T-cell (primary cell): ENCODE data around the gene HEPHL1. TPM values are rescaled to one million over a fixed set of nuclear protein-coding genes. Genes with fewer than 3 reads are reported as not detected.

Experiments used
- ATAC-seq, 4 experiments: fragments of 200-7000 bp in 3 of 4; fragments of 150-1000 bp in 1 of 4; cut with Tn5 transposase; replicated peaks in 1 of 4; 1 replicate in 3 of 4; 2 replicates in 1 of 4; pipeline ENCODE4 v1.10.0; 2021; ENCODE audit warnings: moderate library complexity in 3 of 4, mild to moderate bottlenecking in 2 of 4, moderate number of reproducible peaks in 1 of 4
- CTCF ChIA-PET, 2 donors: fragments of 300-600 bp; sonication (Branson Sonifier 250); formaldehyde crosslinking; loops; one replicate each; lab custom pipeline; 2022; ENCODE audit warnings: antibody characterized with exemption in 2 of 2; lab: Charles Lee
- POLR2A ChIA-PET, 2 donors: fragments of 300-600 bp; sonication (Branson Sonifier 250); formaldehyde crosslinking; loops; one replicate each; lab custom pipeline; 2022; ENCODE audit warnings: antibody characterized with exemption in 2 of 2; lab: Charles Lee
- DNase-seq, 35 experiments: peaks; one replicate each; pipeline versions ENCODE4 v3.0.0 to v3.0.0-alpha.2; 2013 to 2023
- H3K27ac ChIP-seq: one replicate; pipeline ENCODE4 v1.5.1; 2013; ENCODE audit warnings: low read length
- H3K27me3 ChIP-seq, 2 experiments: replicated peaks in 1 of 2; 1 replicate in 1 of 2; 2 replicates in 1 of 2; pipeline versions ENCODE4 v1.6.1 to v1.7.0; 2013; ENCODE audit warnings: low read length in 1 of 2, mixed read lengths in 1 of 2; ENCODE audit not compliant: control insufficient read depth in 2 of 2, insufficient read depth in 2 of 2; ENCODE audit errors: extremely low read depth in 1 of 2
- H3K36me3 ChIP-seq, 2 donors: 1 replicate in 1 of 2; 2 replicates in 1 of 2; pipeline versions ENCODE4 v1.6.1 to v1.7.0; 2013; ENCODE audit warnings: low read length in 1 of 2; ENCODE audit not compliant: control insufficient read depth in 2 of 2, insufficient read depth in 1 of 2; ENCODE audit errors: extremely low read depth in 1 of 2
- H3K4me1 ChIP-seq, 2 experiments: 1 replicate in 1 of 2; 2 replicates in 1 of 2; pipeline versions ENCODE4 v1.6.1 to v1.7.0; 2013; ENCODE audit warnings: low read length in 2 of 2, mixed read lengths in 1 of 2; ENCODE audit not compliant: insufficient read depth in 2 of 2, control insufficient read depth in 1 of 2; ENCODE audit errors: extremely low read depth in 1 of 2
- H3K4me3 ChIP-seq, 2 donors: 1 replicate in 1 of 2; 2 replicates in 1 of 2; pipeline versions ENCODE4 v1.5.1 to v1.7.0; 2013; ENCODE audit warnings: mild to moderate bottlenecking in 2 of 2, low read length in 1 of 2, moderate library complexity in 1 of 2; ENCODE audit not compliant: control insufficient read depth in 1 of 2; ENCODE audit errors: extremely low read depth in 1 of 2
- H3K9me3 ChIP-seq: 2 replicates; pipeline ENCODE4 v1.7.0; 2013
- H3K27ac Mint-ChIP-seq, 2 donors: one replicate each; pipeline ENCODE4 v1.8.0; 2020 to 2021; ENCODE audit warnings: mild to moderate bottlenecking in 2 of 2, mixed read lengths in 2 of 2
- H3K27me3 Mint-ChIP-seq, 2 donors: one replicate each; pipeline ENCODE4 v1.8.0; 2021 to 2022; ENCODE audit warnings: mixed read lengths in 2 of 2
- H3K36me3 Mint-ChIP-seq: one replicate; pipeline ENCODE4 v1.8.0; 2021; ENCODE audit warnings: mixed read lengths
- H3K4me1 Mint-ChIP-seq, 3 donors: one replicate each; pipeline ENCODE4 v1.8.0; 2020 to 2022; ENCODE audit warnings: mixed read lengths in 3 of 3, mild to moderate bottlenecking in 1 of 3
- H3K4me3 Mint-ChIP-seq, 3 donors: one replicate each; pipeline ENCODE4 v1.8.0; 2020 to 2022; ENCODE audit warnings: mild to moderate bottlenecking in 3 of 3, mixed read lengths in 3 of 3, moderate library complexity in 3 of 3
- H3K9me3 Mint-ChIP-seq, 3 donors: one replicate each; pipeline ENCODE4 v1.8.0; 2020 to 2022; ENCODE audit warnings: mixed read lengths in 3 of 3
- WGBS: methylation state at CpG from one replicate; pipeline ENCODE4 v1.1.5; 2013; ENCODE audit warnings: missing lambda C conversion rate; ENCODE audit not compliant: insufficient coverage; 5-methylcytosine and 5-hydroxymethylcytosine counted together
- total RNA-seq, 35 experiments: library from RNA in 6 of 35; stranded (reverse) in 6 of 35; fragments of 120-200 nt in 1 of 35; gene quantifications; one replicate each; pipeline versions ENCODE4 v1.2.1 to v1.2.4 and lab custom pipeline; 2013 to 2026

Gene HEPHL1
- total RNA-seq, 5 donors from 2014 or later (not counting 1 experiment from before 2014, with no cell fraction given) = not detected

DNA sequence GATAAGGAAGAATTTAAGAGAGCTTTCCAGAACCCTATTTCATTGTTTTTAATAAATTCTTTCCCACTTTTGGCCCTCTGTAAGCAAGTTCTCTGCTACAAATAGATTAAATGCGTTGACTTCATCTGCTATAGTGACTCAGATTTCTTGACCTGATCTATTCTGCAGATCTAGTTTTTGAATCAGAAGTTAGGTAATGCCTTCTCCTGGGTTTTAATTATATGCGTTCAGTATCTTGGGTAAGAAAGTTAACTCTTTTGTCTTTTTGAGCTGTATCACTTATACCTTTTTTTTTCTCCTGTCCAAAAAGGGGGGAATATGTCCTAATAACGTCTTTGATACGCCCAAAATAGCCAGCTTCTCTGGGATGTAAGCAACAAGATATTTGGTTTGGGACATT, 2.4 kb upstream of the HEPHL1 start:
- WGBS = no CpG with 5 or more reads among the region's 4 CpGs
- no peak overlapping the region for H3K4me3 Mint-ChIP-seq
- Histone ChIP-seq H3K4me1 (no peaks in the 10 kb centered on the region), H3K27ac (no peak overlapping the region), H3K36me3 (no peaks in the 10 kb centered on the region), H3K4me3 (no peak overlapping the region), H3K9me3 (no peaks in the 10 kb centered on the region), H3K27me3 (peaks cover 0 to 2% of the 10 kb centered on the region in 2 experiments)
- ATAC-seq = no peak
- ChIA-PET POLR2A (no interaction called here), CTCF (interaction anchor here in 1 of 2 donors (0.7 kb wide), 1 partner anchor 1274 kb away, joined by 5 read pairs; no protein-coding TSS in a partner anchor)
- DNase-seq = no peak
- no peaks in the 10 kb centered on the region for H3K36me3 Mint-ChIP-seq
- H3K27me3 Mint-ChIP-seq = no peaks in the 10 kb centered on the region
- H3K9me3 Mint-ChIP-seq = peaks cover 3 to 10% (median 7%) of the 10 kb centered on the region in 3 donors
- no peak overlapping the region for H3K27ac Mint-ChIP-seq
- H3K4me1 Mint-ChIP-seq = no peaks in the 10 kb centered on the region

- Mint-ChIP-seq H3K27ac (no peak overlapping the region), H3K9me3 (peaks cover 4 to 11% (median 8%) of the 10 kb centered on the region in 3 donors), H3K27me3 (peaks cover 3 to 10% of the 10 kb centered on the region in 2 donors), H3K4me1 (no peaks in the 10 kb centered on the region), H3K36me3 (no peaks in the 10 kb centered on the region), H3K4me3 (no peak overlapping the region)
- CTCF ChIA-PET = no interaction called here
- H3K9me3 ChIP-seq = no peaks in the 10 kb centered on the region
- no peak for DNase-seq
- peaks cover 0 to 4% of the 10 kb centered on the region in 2 experiments for H3K27me3 ChIP-seq
- no peak for ATAC-seq
- 67% methylated on average over 1 of the region's 2 CpGs for WGBS
- no peaks in the 10 kb centered on the region for H3K4me1 ChIP-seq
- H3K4me3 ChIP-seq = no peak overlapping the region
- POLR2A ChIA-PET = no interaction called here
- H3K36me3 ChIP-seq = no peaks in the 10 kb centered on the region
- H3K27ac ChIP-seq = no peak overlapping the region
Measured at GRCh38 chr11:94023856-94024255, 2.7 kb downstream of the HEPHL1 start.

DNA sequence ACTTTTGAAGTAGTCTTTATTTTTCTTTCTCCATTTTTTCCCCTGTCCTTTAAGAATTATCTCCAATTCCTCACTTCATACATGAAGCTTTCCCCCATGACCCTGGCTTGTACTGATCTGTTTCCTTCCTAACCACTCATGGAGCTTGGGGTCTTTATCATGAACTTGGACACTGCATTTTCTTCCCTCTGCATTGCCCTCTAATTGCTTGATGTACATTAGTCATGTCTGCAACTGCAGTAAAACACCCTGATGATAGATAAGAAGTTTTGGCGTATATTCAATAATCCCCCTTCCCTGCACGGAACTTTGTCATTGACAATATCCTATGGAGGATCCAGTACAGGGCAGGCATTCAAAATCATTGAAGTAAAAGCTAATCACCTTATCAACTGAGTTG, 3.4 kb downstream of the HEPHL1 start:
- Histone ChIP-seq H3K27ac (no peak overlapping the region), H3K27me3 (peaks cover 0 to 7% of the 10 kb centered on the region in 2 experiments), H3K36me3 (no peaks in the 10 kb centered on the region), H3K9me3 (no peaks in the 10 kb centered on the region), H3K4me1 (no peaks in the 10 kb centered on the region), H3K4me3 (no peak overlapping the region)
- no peaks in the 10 kb centered on the region for H3K36me3 Mint-ChIP-seq
- no peaks in the 10 kb centered on the region for H3K4me1 Mint-ChIP-seq
- H3K27ac Mint-ChIP-seq = no peak overlapping the region
- H3K9me3 Mint-ChIP-seq = peaks cover 4 to 11% (median 8%) of the 10 kb centered on the region in 3 donors
- POLR2A ChIA-PET = no interaction called here
- H3K27me3 Mint-ChIP-seq = peaks cover 4 to 10% of the 10 kb centered on the region in 2 donors
- DNase-seq (no peak), ATAC-seq (no peak)
- H3K4me3 Mint-ChIP-seq = no peak overlapping the region
- CTCF ChIA-PET = no interaction called here
- WGBS = no CpG with 5 or more reads among the region's 2 CpGs

GRCh38 chr11:94025690-94026394, 4.7 kb downstream of the HEPHL1 start:
- Histone ChIP-seq H3K9me3 (no peaks in the 10 kb centered on the region), H3K4me1 (no peaks in the 10 kb centered on the region), H3K27ac (no peak overlapping the region), H3K36me3 (no peaks in the 10 kb centered on the region), H3K27me3 (peaks cover 0 to 7% of the 10 kb centered on the region in 2 experiments), H3K4me3 (no peak overlapping the region)
- WGBS = no CpG with 5 or more reads among the region's 2 CpGs
- peaks cover 4 to 11% (median 8%) of the 10 kb centered on the region in 3 donors for H3K9me3 Mint-ChIP-seq
- H3K27ac Mint-ChIP-seq = no peak overlapping the region
- no peak for DNase-seq
- H3K27me3 Mint-ChIP-seq = peaks cover 4 to 10% of the 10 kb centered on the region in 2 donors
- H3K4me3 Mint-ChIP-seq = no peak overlapping the region
- H3K4me1 Mint-ChIP-seq = no peaks in the 10 kb centered on the region
- ChIA-PET POLR2A (no interaction called here), CTCF (no interaction called here)
- no peaks in the 10 kb centered on the region for H3K36me3 Mint-ChIP-seq
- no peak for ATAC-seq

GRCh38 chr11:94027210-94027609, 6.1 kb downstream of the HEPHL1 start:
- ChIA-PET POLR2A (no interaction called here), CTCF (no interaction called here)
- Mint-ChIP-seq H3K4me3 (no peak overlapping the region), H3K36me3 (no peaks in the 10 kb centered on the region), H3K4me1 (no peaks in the 10 kb centered on the region), H3K9me3 (peaks cover 4 to 11% (median 8%) of the 10 kb centered on the region in 3 donors), H3K27me3 (peaks cover 4 to 10% of the 10 kb centered on the region in 2 donors), H3K27ac (no peak overlapping the region)
- DNase-seq (no peak), ATAC-seq (no peak)
- Histone ChIP-seq H3K9me3 (no peaks in the 10 kb centered on the region), H3K4me1 (no peaks in the 10 kb centered on the region), H3K27ac (no peak overlapping the region), H3K27me3 (peaks cover 0 to 5% of the 10 kb centered on the region in 2 experiments), H3K36me3 (no peaks in the 10 kb centered on the region), H3K4me3 (no peak overlapping the region)
- WGBS = 91% methylated on average over 4 of the region's 5 CpGs

DNA sequence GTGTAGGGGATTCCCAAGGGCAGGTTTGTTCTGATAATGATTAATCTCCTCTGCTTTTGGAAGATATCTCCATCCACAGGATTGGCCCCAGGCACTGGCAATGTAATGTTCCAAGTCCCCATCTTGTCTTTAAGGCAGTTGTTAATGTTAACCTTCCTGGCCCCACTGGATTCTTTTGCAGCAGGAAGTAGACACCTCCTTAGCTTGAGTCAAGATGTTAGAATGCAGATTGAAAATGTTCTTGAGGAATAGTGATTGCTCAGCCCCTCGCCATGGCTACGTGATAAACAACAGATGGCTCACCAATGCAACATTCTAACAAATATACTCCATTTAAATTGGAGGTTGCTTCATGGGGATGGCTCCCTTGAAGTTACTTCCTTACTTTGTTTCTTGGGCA, 7.3 kb downstream of the HEPHL1 start:
- Histone ChIP-seq H3K4me3 (no peak overlapping the region), H3K27ac (no peak overlapping the region), H3K36me3 (no peaks in the 10 kb centered on the region), H3K9me3 (no peaks in the 10 kb centered on the region), H3K27me3 (peaks cover 0 to 5% of the 10 kb centered on the region in 2 experiments), H3K4me1 (no peaks in the 10 kb centered on the region)
- ChIA-PET CTCF (no interaction called here), POLR2A (no interaction called here)
- Mint-ChIP-seq H3K9me3 (peaks cover 4 to 11% (median 8%) of the 10 kb centered on the region in 3 donors), H3K27ac (no peak overlapping the region), H3K4me1 (no peaks in the 10 kb centered on the region), H3K27me3 (peaks cover 4 to 10% of the 10 kb centered on the region in 2 donors), H3K36me3 (no peaks in the 10 kb centered on the region), H3K4me3 (no peak overlapping the region)
- ATAC-seq = no peak
- DNase-seq = no peak
- no CpG with 5 or more reads among the region's 2 CpGs for WGBS
